ENCODE measurements around the gene RNASEL.
A peak's percentile ranks its signal among the peaks of the same experiment; 100 is the strongest.

RNASEL gene

GRCh38 chr1:182608236-182608635 is 19.2 kb upstream of the RNASEL start:
- ChIA-PET POLR2A (ENCODE audit: low non-redundant PET) (no interaction called here), CTCF (interaction anchor here (0.6 kb wide), 1 partner anchor 1599 kb away, joined by 3 read pairs; no protein-coding TSS in a partner anchor)
- DNase-seq (ENCODE audit: low spot score), result no peak
- no peak for TF ChIP-seq CTCF (conservative IDR thresholded peaks at IDR 0.05; ENCODE audit: low read depth)
- no peak overlapping the region for H3K27ac ChIP-seq

GRCh38 chr1:182607566-182607965 is 18.5 kb upstream of the RNASEL start:
- CTCF ChIA-PET, result interaction anchor here (0.6 to 1.4 kb wide), 2 partner anchors 175 to 1599 kb away, joined by 3 read pairs; no protein-coding TSS in a partner anchor

DNA sequence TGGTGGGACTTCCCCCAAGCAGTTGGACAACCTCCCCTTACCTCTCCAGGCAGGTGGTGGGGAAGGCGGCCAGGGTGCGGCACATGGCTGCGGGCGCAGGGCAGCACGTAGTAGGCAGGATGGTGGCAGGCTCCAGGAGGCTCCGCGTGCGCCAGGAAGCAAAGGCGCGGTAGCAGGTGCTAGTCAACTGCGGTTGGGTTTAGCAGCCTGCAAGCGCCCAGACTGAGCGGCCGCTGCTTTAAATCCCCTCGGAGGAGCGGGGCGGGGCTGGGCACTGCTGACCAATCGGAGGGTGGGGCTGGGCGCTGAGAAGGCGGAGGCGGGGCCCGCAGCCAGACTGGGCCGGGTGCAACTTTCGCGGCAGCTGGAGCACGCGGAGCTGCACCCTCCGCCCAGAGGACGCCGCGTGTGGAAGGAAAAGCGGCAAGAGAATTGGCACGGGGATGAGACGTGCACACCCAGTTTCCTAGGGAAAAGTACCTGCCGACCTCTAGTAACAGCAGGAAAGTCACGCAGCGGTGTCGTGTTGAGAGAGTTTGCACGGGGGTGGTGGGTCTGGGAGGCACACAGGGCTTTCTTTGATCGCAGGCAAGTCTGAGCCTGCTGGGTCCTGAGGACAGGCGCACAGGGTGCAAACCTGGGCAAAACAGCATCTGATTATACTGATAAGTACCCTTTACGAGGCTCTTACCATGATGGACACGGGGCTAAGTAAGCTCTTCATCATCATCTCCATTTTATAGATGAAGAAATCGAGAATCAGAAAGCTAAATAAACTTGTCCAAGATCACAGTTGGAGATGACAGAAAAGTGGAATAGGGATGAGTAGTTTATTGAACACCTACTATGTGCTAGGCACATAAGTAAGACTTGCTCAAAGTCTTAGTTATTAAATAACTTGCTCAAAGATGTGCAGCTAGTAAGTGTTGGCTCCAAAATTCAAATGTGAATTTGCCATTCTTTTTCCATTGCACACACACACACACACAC is 15.4 kb upstream of the RNASEL start, which contains the start of gene RGS16:
TSS of gene RGS16 (minus strand) at position 215 of the 990 bp plus-strand sequence. CDS start at position 85, 130 bp downstream.
- peak within 1 kb of the TSS; percentile 37; the same call in 1 of the 2 replicates for H3K27ac ChIP-seq
- no peak for TF ChIP-seq CTCF (conservative IDR thresholded peaks at IDR 0.05; ENCODE audit: low read depth)
- DNase-seq (ENCODE audit: low spot score), result peak; percentile 96
- CTCF ChIA-PET, result interaction anchor here (0.7 to 3.3 kb wide), 3 partner anchors 12 to 180 kb away, joined by 5 to 18 read pairs (median 6); no protein-coding TSS in a partner anchor
- POLR2A ChIA-PET (ENCODE audit: low non-redundant PET), result no interaction called here

More at GRCh38 chr1:182607566-182607965, 18.5 kb upstream of the RNASEL start:
- no peak for DNase-seq (ENCODE audit: low spot score)
- no peak overlapping the region for H3K27ac ChIP-seq
- POLR2A ChIA-PET (ENCODE audit: low non-redundant PET), result no interaction called here
- TF ChIP-seq CTCF (conservative IDR thresholded peaks at IDR 0.05; ENCODE audit: low read depth), result no peak

DNA sequence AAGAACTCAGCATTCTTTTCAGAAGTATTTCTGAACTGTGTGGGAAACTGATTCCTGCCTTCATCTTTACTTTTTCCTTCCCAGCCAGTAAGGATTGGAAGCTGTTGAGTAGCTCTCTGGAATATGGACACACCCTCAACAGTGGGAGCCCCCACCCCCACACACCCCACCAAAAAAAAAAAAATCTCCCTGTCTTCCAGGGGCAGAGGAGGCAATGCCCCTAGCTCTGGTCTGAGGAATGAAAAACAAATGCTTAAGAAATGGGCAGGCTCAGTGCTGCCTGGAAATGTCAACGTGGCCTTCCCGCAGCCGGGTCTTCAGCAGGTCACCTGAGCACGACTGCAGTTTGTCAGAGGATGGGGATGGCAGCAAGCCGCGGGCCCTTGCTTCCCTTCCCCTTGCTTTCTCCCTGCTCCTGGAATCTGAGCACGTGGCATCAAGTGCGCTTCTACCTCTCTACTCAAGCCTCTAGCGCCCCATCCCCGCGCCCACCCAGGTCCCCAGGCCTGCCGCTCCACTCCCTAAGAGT is 14.7 kb upstream of the RNASEL start:
- CTCF ChIA-PET, result interaction anchor here (0.6 to 3.3 kb wide), 4 partner anchors 15 to 181 kb away, joined by 3 to 18 read pairs (median 4); no protein-coding TSS in a partner anchor
- POLR2A ChIA-PET (ENCODE audit: low non-redundant PET), result no interaction called here
- H3K27ac ChIP-seq, result no peak overlapping the region
- no peak for TF ChIP-seq CTCF (conservative IDR thresholded peaks at IDR 0.05; ENCODE audit: low read depth)
- no peak for DNase-seq (ENCODE audit: low spot score)

DNA sequence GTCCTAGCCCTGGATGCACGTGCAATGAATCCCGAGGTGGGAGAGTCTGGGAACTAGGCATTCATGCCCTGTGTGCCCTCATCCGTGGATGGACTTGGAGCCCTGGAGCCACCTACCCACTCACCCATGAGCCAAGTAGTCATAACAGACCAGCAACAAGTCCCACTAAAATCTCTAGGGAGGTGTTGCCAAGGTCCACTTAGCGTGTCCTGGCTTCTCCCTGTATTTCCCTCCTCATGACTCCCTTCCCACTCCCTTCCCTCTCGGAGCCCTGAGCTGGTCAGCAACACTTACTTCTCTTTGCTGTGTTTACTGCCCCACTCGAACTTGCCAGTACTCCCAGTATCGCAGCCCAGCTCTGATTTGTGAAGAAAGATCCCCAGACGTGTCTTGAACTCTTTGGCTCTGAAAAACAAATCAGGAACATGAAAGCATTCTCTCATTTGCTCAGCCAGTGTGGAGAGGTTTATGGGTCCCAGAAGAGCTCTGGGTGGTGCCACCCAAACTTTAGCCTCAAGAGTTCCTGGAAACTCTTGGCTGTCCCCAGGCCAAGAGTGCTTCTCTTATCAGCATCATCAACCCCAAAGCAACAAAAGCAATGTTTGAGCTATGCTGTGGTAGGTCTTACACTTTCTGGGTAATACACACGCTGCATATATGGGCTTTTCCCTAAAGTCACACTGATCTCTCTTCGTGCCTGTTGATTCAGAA is 14.0 kb upstream of the RNASEL start:
- CTCF ChIA-PET, result interaction anchor here (0.6 to 3.3 kb wide), 4 partner anchors 15 to 1782 kb away, joined by 3 to 18 read pairs (median 4); no protein-coding TSS in a partner anchor
- POLR2A ChIA-PET (ENCODE audit: low non-redundant PET), result no interaction called here
- no peak overlapping the region for H3K27ac ChIP-seq
- no peak for DNase-seq (ENCODE audit: low spot score)
- TF ChIP-seq CTCF (conservative IDR thresholded peaks at IDR 0.05; ENCODE audit: low read depth), result no peak

DNA sequence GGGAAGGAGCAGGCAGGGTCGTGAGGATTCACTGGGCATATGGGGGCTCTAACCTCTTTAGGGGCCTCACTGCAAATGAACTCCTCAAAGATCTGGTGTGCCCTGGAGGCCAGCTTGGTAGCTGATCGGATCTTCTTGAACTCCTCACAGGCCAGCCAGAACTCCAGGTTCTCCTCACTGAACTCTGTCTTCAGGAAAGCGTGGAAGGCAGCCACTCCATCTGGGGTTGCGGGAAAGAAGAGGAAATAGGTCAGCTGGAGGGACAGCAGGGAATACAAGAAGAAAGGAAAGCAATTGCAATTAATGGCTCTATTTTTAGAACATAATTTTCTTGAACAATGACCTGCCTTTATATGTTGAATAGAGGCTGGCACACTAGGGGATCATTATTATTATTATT is 12.9 kb upstream of the RNASEL start:
- TF ChIP-seq CTCF (conservative IDR thresholded peaks at IDR 0.05; ENCODE audit: low read depth), result no peak
- DNase-seq (ENCODE audit: low spot score), result no peak
- H3K27ac ChIP-seq, result no peak overlapping the region
- ChIA-PET CTCF (interaction anchor here (0.6 to 5.0 kb wide), 4 partner anchors 13 to 181 kb away, joined by 3 to 106 read pairs (median 4); partner anchors contain the start of gene RNASEL), POLR2A (ENCODE audit: low non-redundant PET) (no interaction called here)

Measured in RWPE1 (cell line).